Measurements from ENCODE around the gene THAP4.

THAP4 gene

DNA sequence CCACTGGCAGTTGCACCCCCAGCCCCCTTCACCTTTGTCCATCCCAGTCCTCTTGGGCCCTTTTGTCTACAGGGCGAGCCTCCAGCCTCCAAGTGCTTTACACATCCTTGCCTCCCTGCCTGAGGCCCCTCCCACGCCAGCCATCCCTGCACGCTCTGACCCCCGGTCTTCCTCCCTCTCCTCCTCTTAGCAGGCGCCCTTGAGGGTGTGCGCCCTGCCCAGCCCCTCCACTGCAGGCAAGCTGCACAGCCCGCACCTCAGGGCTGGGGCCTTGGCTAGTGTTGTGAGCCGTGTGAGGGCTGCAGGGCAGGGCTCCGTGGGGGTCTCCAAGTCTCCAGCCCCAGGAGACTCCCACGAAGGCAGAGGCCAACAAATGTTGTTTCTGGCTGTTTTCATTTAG, 71.5 kb downstream of the THAP4 start:
- no peaks in the 10 kb centered on the region for H3F3A ChIP-seq (ENCODE audit: insufficient read depth, low read length)
- no peaks in the 10 kb centered on the region for H3K9me2 ChIP-seq (replicated peaks; ENCODE audit: insufficient read depth, low read length)
- H3K4me1 ChIP-seq (ENCODE audit: low read length) = no peaks in the 10 kb centered on the region
- no peaks in the 10 kb centered on the region for H3K36me3 ChIP-seq (replicated peaks; ENCODE audit: insufficient read depth, low read length)
- no peak overlapping the region for H3K27ac ChIP-seq (ENCODE audit: low read length)
- H3K9me3 ChIP-seq (replicated peaks; ENCODE audit: insufficient read depth, low read length) = no peaks in the 10 kb centered on the region
- no peak for DNase-seq
- no peak overlapping the region for H3K9ac ChIP-seq (ENCODE audit: low read length)
- H3K27me3 ChIP-seq (replicated peaks; ENCODE audit: insufficient read depth, low read length) = peaks cover 18% of the 10 kb centered on the region
- no peaks in the 10 kb centered on the region for H3K79me2 ChIP-seq (ENCODE audit: low read length)
- no peak overlapping the region for H3K4me3 ChIP-seq (ENCODE audit: low read length)
- H2AFZ ChIP-seq (ENCODE audit: low read length) = no peak overlapping the region
- no peak for TF ChIP-seq EZH2phosphoT487 (IDR thresholded peaks at IDR 0.05; ENCODE audit: low read length)
- H3K4me2 ChIP-seq (ENCODE audit: low read depth, low read length) = no peak overlapping the region
- no peaks in the 10 kb centered on the region for H4K20me1 ChIP-seq (ENCODE audit: insufficient read depth, low read length)

DNA sequence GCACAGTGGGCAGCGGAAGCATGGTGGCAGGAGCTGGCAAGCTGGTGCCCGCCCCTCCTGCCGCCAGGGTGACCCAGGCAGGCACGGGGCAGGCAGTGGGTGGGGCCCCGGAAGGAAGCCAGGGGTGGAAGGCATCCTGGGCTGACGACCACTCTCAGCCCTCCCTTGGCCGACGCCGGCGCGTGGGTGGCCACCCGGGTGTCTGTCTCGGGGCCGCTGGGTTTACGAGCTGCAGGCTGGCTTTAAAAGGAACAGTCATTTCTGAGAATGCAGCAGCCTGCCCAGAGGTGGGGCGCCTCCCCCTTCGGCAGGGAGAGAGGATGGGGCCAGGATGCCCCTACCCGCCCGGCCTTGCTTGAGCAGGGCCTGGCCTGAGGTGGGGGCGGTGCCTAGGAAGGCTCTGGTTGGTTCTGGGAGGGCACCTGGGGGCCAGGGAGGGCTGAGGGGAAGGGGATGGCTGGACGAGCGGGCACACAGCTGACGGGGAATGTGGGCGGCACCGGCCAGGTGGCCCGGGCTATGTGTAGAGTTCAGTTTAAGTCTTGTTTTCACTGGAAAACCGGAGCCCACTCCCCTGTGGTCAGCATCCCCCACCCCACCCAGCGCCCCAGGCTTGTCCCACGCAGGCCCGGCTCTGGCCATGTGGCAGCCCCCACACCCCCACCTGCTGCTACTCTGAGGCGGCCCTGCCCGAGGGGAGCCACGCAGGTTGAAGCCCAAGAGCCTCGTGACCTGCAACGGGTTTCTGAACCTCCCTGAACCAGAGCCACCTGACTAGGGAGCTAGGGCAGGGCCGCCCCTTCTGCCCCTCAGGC, 72.2 kb downstream of the THAP4 start:
- Histone ChIP-seq H3K4me3 (ENCODE audit: low read length) (no peak overlapping the region), H4K20me1 (ENCODE audit: insufficient read depth, low read length) (no peaks in the 10 kb centered on the region), H3K27ac (ENCODE audit: low read length) (no peak overlapping the region), H3K9me2 (replicated peaks; ENCODE audit: insufficient read depth, low read length) (no peaks in the 10 kb centered on the region), H3K9ac (ENCODE audit: low read length) (no peak overlapping the region), H3K27me3 (replicated peaks; ENCODE audit: insufficient read depth, low read length) (peaks cover 24% of the 10 kb centered on the region), H3K4me2 (ENCODE audit: low read depth, low read length) (no peak overlapping the region), H2AFZ (ENCODE audit: low read length) (no peak overlapping the region), H3K36me3 (replicated peaks; ENCODE audit: insufficient read depth, low read length) (no peaks in the 10 kb centered on the region), H3F3A (ENCODE audit: insufficient read depth, low read length) (no peaks in the 10 kb centered on the region), H3K9me3 (replicated peaks; ENCODE audit: insufficient read depth, low read length) (no peaks in the 10 kb centered on the region), H3K79me2 (ENCODE audit: low read length) (no peaks in the 10 kb centered on the region), H3K4me1 (ENCODE audit: low read length) (no peaks in the 10 kb centered on the region)
- TF ChIP-seq EZH2phosphoT487 (IDR thresholded peaks at IDR 0.05; ENCODE audit: low read length) (no peak), EZH2 (optimal IDR thresholded peaks at IDR 0.05; ENCODE audit: low read depth, low read length) (no peak)
- TF ChIP-seq, protein P1, sequence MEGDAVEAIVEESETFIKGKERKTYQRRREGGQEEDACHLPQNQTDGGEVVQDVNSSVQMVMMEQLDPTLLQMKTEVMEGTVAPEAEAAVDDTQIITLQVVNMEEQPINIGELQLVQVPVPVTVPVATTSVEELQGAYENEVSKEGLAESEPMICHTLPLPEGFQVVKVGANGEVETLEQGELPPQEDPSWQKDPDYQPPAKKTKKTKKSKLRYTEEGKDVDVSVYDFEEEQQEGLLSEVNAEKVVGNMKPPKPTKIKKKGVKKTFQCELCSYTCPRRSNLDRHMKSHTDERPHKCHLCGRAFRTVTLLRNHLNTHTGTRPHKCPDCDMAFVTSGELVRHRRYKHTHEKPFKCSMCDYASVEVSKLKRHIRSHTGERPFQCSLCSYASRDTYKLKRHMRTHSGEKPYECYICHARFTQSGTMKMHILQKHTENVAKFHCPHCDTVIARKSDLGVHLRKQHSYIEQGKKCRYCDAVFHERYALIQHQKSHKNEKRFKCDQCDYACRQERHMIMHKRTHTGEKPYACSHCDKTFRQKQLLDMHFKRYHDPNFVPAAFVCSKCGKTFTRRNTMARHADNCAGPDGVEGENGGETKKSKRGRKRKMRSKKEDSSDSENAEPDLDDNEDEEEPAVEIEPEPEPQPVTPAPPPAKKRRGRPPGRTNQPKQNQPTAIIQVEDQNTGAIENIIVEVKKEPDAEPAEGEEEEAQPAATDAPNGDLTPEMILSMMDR (IDR thresholded peaks at IDR 0.05; ENCODE audit: low read length) = no peak
- no peak for DNase-seq

DNA sequence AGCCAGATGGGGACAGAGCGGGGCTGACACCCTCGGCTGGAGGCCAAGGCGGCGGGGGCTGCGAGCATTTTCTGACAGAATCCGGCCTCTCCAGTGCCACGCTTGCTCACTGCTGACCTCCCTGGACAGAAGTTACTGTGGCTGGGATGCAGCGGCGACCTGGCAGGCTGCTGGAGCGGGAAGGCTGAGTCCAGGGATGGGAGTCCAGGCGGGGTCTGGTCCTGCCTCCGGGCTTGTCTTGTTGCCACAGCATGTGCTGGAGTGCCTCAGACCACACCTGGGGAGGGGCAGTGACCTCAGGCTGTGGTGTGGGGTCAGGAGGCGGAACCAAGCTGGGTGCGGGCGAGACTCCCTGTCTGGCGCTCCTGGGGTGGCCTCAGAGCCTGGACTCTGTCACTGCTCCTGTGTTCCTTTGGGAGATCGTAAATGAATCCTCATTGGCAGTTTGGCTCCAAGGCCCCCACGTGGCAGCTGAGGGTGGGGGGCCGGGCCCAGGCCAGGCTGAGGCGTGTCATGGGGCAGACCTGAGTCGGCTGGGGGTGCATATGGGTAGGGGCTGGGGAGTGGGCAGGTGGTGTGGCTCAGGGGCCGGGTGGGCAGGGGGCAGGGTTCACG, 72.9 kb downstream of the THAP4 start:
- Histone ChIP-seq H3K36me3 (replicated peaks; ENCODE audit: insufficient read depth, low read length) (no peaks in the 10 kb centered on the region), H3K79me2 (ENCODE audit: low read length) (no peaks in the 10 kb centered on the region), H3K9ac (ENCODE audit: low read length) (no peak overlapping the region), H4K20me1 (ENCODE audit: insufficient read depth, low read length) (no peaks in the 10 kb centered on the region), H3K27ac (ENCODE audit: low read length) (no peak overlapping the region), H3K4me1 (ENCODE audit: low read length) (no peaks in the 10 kb centered on the region), H3F3A (ENCODE audit: insufficient read depth, low read length) (no peaks in the 10 kb centered on the region), H3K4me3 (ENCODE audit: low read length) (no peak overlapping the region), H3K9me2 (replicated peaks; ENCODE audit: insufficient read depth, low read length) (no peaks in the 10 kb centered on the region), H3K9me3 (replicated peaks; ENCODE audit: insufficient read depth, low read length) (no peaks in the 10 kb centered on the region), H3K4me2 (ENCODE audit: low read depth, low read length) (no peak overlapping the region), H3K27me3 (replicated peaks; ENCODE audit: insufficient read depth, low read length) (peaks cover 28% of the 10 kb centered on the region), H2AFZ (ENCODE audit: low read length) (no peak overlapping the region)
- TF ChIP-seq EZH2 (optimal IDR thresholded peaks at IDR 0.05; ENCODE audit: low read depth, low read length) (no peak), EZH2phosphoT487 (IDR thresholded peaks at IDR 0.05; ENCODE audit: low read length) (no peak)
- TF ChIP-seq, protein P1 (IDR thresholded peaks at IDR 0.05; ENCODE audit: low read length) = no peak
- DNase-seq = no peak

DNA sequence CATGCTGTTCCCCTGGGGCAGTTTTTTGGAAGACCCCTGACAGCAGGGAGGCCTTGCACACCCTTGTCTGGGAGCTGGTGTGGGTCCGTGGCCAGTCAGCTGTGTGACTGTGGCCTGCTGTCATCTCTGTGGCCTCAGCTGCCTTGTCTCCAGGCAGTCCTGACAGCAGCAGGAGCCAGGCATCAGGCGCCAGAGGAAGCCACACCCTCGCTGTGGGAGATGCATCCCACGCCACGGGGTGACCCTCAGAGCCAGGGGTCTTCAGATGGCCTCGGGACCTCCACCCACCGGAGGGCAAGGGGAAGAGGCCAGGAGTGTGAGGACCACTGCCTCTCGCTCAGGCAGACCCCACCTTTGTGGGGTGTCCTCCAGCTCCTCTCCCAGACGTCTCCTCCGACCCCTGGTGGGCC, 73.4 kb downstream of the THAP4 start:
- no peak overlapping the region for H3K9ac ChIP-seq (ENCODE audit: low read length)
- H3K9me3 ChIP-seq (replicated peaks; ENCODE audit: insufficient read depth, low read length) = no peaks in the 10 kb centered on the region
- H3K27ac ChIP-seq (ENCODE audit: low read length) = no peak overlapping the region
- H3K4me1 ChIP-seq (ENCODE audit: low read length) = no peaks in the 10 kb centered on the region
- no peaks in the 10 kb centered on the region for H3K36me3 ChIP-seq (replicated peaks; ENCODE audit: insufficient read depth, low read length)
- no peak overlapping the region for H2AFZ ChIP-seq (ENCODE audit: low read length)
- no peak for DNase-seq
- H3K4me2 ChIP-seq (ENCODE audit: low read depth, low read length) = no peak overlapping the region
- peaks cover 28% of the 10 kb centered on the region for H3K27me3 ChIP-seq (replicated peaks; ENCODE audit: insufficient read depth, low read length)
- TF ChIP-seq EZH2phosphoT487 (IDR thresholded peaks at IDR 0.05; ENCODE audit: low read length) (no peak), EZH2 (optimal IDR thresholded peaks at IDR 0.05; ENCODE audit: low read depth, low read length) (no peak)
- TF ChIP-seq, protein P1 (IDR thresholded peaks at IDR 0.05; ENCODE audit: low read length) = no peak
- no peak overlapping the region for H3K4me3 ChIP-seq (ENCODE audit: low read length)
- no peaks in the 10 kb centered on the region for H4K20me1 ChIP-seq (ENCODE audit: insufficient read depth, low read length)
- H3K9me2 ChIP-seq (replicated peaks; ENCODE audit: insufficient read depth, low read length) = no peaks in the 10 kb centered on the region
- no peaks in the 10 kb centered on the region for H3K79me2 ChIP-seq (ENCODE audit: low read length)
- H3F3A ChIP-seq (ENCODE audit: insufficient read depth, low read length) = no peaks in the 10 kb centered on the region

Measured in MM.1S (cell line).